HG02981 (cell line): ENCODE measurements around the gene PAFAH1B1.
"Not testable (repeated sequence)": the region's sequence is repeated elsewhere in the genome, so short reads cannot be mapped to it uniquely, and the experiment has no call there.

Experiments
- ATAC-seq: cut with Tn5 transposase; IDR thresholded peaks from one replicate; pipeline ENCODE4 v1.9.1; 2021; ENCODE audit warnings: mild to moderate bottlenecking, moderate library complexity; ENCODE audit not compliant: unreplicated experiment

Gene PAFAH1B1

DNA sequence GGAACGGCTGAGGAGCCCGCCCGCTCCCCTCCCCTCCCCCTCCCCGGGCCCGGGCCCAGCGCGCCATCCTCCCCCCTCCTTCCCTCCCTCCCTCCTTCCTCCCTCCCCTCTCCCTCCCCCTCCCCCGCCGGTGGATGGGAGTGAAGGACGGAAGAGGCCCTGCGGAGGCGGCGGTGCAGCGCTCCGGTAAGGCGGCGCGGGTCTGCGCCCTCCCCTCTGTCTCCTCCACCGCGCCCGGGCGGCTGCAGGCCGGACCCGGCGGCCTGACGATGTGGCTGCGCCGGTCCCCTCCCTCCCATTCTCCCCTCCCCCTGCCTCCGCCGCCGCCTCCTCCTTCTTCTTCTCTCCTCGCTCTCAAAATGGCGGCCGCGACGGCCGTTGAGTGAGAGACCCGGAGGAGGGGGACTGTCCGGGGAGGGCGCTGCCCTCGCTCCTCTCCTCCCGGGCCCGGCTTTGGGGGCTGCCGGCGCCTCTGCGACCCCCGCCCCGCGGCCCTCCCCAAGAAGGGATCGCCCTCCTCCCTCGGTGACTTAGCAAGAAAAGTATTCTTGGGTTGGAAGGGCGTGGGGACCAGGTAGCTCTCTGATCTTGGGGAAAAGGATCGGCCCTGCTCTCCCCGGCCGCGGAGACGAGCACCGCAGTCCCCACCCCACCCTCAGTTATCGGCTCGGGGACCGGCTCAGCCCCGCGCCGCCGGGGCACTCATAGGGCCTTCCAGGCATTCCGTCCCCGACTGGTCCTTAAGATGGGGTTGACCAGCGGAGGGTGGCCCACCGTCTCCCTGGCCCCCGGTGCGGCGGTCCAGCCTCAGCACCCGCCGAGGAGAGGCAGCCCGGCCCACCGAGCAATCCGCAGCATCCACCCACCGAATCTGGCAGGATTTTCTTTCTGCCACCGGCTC, 617 bp downstream of the PAFAH1B1 start:
- peak; percentile 40 for ATAC-seq

- no peak for ATAC-seq
These were observed 1.5 kb downstream of the PAFAH1B1 start for GRCh38 chr17:2594722-2595599.

DNA sequence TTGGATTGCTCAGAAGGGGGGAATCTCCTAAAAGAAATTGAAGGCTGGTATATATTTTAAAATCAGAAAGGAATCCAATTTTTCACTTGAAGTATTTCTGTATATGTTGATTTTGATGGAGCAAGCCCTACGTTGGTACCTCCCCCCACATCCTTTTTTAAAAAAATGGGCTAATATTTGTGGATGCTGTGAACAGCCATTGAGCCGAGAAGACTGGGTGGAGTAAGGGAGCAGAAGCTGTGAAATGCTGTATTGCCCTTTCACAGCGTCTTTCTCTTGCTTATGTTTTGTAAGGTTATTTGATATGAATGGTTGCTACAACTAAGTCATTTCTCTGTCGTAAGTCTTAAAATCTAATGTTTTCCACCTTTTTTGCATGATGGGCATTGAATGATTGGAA, 2.3 kb downstream of the PAFAH1B1 start:
- ATAC-seq: no peak

DNA sequence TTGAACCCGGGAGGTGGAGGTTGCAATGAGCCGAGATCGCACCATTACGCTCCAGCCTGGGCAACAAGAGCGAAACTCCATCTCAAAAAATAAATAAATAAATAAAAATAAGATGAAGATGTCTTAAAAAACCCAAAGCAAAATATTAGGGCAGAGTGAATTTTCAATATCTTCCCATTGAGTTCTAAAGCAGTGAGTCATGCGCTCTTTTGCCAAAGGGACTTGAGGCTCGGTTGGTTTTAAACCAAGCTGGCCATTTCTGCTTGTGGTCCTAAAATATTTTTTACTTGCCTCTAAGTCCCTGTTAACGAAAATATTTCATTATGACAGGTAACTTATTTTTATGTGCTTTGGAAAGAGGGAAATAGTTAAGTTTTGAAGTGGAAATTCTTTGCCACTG, 4.7 kb downstream of the PAFAH1B1 start:
- ATAC-seq: no peak

DNA sequence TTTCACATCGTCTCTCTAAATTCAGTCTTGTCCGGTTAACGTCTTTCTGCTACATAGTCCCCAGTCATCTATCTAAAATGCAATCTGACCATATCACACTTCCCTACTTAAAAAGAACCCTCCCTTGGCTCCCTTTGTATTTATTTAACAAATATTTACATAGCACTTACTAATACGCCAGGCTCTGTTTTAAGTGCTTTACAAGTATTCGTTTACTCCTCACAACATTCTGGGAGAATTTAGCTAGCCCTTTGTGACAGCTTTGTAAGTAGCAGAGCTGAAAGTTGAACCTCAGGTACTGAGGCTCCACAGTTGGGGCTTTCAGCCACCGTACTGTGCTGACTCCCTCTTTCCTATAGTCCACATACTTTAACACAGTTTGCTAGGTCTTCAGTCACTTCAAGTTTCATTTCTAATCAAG, 9.2 kb downstream of the PAFAH1B1 start:
- ATAC-seq: no peak

GRCh38 chr17:2608350-2608913, 15.0 kb downstream of the PAFAH1B1 start:
- no peak for ATAC-seq

DNA sequence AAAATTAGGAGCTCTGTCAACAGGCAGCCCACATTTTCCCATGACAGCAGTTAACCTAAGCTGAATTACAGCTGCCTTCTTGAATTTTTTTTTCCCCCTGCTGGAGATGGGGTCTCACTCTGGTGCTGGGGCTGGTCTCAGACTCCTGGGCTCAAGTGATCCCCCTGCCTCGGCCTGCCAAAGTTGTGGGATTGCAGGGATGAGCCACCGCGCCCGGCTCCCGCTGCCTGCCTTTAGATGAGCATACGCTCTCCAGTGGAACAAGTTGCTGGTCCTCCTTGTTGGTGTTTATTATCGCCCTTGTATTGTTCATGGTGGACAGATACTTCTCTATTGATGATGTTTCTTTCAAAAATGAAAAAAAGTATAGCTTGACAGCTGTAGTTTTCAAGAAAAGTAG, 15.6 kb downstream of the PAFAH1B1 start:
- no peak for ATAC-seq

DNA sequence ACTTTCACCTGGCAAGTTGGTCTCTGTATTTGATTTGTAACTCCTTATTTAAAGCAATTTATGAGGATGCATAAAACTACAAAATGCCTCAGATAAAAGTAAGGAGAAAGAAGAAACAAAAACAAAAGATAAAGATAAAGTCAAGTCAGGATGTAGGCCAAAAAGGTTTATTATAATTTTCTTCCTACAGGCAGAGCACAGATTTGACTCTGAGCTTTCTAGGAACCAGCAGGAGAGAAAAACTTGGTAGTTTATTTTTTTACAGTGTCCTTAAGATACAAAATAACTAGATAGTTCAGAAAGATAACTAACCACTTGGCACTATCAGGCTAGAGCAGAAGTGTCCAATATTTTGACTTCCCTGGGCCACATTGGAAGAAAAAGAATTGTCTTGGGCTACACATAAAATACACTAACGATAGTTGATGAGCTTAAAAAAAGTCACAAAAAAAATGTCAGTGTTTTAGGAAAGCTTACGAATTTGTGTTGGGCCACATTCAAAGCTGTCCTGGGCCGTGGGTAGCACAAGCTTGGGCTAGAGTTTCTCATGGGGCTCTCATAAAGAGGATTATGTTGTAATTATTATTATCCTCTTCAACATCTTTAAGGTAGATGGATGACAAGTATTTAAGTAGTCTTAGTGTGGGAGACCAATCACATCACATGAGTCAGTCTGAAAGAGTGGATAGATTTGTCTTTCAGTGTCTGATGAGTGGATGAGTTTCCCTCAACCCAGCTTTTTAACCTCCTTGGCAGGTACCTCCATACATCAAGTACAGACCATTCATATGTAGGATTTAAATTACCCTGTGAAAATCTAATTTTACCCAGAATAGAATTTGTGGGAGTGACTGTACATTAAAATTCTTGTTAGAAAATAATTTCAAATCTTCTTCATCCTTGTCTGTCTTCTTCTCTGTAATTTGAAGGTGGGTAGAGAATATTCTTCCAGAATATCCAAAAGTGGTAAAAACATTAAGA, 17.0 kb downstream of the PAFAH1B1 start:
- no peak for ATAC-seq

DNA sequence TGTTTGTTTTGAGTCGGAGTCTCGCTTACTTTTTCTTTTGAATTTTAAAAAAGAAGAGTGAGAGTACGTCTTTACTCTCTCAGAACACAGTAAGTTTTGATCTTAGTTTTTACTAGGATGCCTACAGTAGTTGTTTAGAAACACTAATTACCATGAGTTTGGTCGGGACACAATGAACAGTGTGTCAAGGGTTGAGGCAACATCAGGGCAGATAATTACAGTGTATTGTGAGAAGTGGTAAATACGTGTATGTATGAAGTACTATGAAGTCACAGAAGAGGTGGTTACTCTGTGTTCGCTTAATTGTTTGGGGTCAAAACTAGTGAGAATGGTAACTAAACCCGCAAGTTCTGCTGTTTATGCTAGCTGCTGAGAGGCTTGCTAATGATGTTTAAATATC, 18.2 kb downstream of the PAFAH1B1 start:
- ATAC-seq: no peak

GRCh38 chr17:2612630-2613029, 19.2 kb downstream of the PAFAH1B1 start:
- no peak for ATAC-seq

DNA sequence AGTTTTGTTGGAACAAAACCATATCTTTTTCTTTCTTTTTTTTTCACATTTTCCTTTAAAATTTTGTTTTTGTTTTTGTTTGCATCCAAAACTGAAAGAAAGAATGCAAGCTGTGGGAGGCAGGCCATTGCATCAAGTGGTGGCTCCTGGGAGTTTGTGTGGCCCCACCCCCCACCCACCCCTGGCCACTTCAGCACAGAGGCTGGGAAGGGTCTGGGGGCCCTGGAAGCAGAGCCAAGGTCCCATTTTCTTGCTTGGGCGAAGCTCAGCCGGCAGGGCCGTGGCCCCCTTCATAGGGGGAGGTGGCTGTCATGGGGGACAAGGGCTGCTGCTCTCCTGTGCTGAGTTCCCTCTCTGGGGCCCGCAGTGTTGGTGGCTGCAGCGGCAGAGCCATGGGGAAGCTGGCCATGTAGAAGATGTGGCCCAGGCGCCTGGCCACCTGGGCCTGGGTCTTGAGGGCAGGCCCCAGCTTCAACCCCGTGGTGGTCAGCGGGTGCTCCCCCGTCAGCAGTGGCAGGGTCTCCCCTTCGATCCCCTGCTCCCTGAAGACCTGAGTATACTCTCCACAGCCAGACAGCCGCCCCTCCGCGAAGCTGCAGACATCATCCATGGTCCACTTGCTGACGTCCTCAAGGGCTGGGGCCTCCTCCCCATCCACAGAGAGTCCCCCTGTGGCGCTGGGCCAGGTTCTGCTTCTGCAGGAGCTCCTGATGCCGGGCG, 19.8 kb downstream of the PAFAH1B1 start:
- no peak for ATAC-seq

- ATAC-seq: no peak
These were observed 22.4 kb downstream of the PAFAH1B1 start for GRCh38 chr17:2615882-2616281.

DNA sequence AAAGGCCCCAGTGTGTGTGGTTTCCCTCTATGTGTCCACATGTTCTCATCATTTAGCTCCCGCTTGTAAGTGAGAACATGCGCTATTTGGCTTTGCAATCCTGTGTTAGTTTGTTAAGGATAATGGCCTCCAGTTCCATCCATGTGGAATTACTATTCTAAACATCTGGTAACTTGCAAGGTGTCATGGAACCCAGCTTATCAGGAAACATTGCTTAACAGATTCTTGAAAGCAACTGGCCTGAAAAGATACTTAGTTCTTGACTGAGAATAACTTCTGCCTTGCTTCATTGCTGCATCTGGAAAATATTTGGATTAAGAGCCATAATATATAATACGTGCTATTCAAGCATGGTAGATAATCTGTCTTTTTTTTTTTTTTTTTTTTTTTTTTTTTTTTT, 27.8 kb downstream of the PAFAH1B1 start:
- no peak for ATAC-seq

DNA sequence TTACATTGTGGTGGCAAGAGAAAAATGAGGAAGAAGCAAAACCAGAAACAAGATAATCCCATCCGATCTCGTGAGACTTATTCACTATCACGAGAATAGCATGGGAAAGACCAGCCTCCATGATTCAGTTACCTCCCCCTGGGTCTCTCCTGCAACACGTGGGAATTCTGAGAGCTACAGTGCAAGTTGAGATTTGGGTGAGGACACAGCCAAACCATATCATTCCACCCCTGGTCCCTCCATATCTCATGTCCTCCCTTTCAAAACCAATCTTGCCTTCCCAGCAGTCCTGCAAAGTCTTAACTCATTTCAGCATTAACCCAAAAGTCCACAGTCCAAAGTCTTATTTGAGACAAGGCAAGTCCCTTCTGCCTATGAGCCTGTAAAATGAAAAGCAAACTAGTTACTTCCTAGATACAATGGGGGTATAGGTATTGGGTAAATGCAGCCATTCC, 28.5 kb downstream of the PAFAH1B1 start:
- ATAC-seq: not testable (repeated sequence)

GRCh38 chr17:2622721-2623301, 29.4 kb downstream of the PAFAH1B1 start:
- ATAC-seq: not testable (repeated sequence)

DNA sequence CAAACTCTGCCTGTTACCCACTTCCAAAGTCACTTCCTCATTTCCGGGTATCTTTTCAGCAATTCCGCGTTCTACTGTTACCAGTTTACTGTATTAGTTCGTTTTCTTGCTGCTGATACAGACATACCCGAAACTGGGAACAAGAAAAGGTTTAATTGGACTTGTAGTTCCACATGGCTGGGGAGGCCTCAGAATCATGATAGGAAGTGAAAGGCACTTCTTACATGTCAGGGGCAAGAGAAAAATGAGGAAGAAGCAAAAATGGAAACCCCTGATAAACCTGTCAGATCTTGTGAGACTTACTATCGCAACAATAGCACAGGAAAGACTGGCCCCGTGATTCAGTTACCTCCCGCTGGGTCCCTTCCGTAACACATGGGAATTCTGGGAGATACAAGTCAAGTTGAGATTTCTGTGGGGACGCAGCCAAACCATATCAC, 30.9 kb downstream of the PAFAH1B1 start:
- no peak for ATAC-seq

DNA sequence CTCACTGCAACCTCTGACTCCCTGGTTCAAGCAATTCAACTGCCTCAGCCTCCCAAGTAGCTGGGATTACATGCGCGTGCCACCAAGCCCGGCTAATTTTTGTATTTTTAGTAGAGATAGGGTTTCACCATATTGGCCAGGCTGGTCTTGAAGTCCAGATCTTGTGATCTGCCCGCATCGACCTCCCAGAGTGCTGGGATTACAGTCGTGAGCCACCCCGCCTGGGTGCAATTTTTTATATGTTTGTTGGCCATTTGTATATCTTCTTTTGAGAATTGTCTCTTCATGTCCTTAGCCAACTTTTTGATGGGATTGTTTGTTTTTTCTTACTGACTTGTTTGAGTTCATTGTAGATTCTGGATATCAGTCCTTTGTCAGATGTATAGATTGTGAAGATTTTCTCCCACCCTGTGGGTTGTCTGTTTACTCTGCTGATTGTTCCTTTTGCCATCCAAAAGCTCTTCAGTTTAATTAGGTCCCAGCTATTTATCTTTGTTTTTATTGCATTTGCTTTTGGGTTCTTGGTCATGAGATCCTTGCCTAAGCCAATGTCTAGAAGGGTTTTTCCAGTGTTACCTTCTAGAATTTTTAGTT, 33.3 kb downstream of the PAFAH1B1 start:
- ATAC-seq: not testable (repeated sequence)

DNA sequence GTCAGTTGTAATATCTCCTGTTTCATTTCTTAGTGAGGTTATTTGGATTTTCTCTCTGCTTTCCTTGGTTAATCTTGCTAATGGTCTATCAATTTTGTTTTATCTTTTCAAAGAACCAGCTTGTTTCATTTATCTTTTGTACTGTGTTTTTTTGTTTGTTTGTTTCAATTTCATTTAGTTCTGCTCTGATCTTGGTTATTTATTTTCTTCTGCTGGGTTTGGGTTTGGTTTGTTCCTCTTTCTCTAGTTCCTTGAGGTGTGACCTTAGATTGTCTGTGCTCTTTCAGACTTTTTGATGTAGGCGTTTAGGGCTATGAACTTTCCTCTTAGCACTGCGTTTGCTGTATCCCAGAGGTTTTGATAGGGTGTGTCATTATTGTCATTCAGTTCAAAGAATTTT, 35.5 kb downstream of the PAFAH1B1 start:
- ATAC-seq: not testable (repeated sequence)

GRCh38 chr17:2631211-2631610, 37.8 kb downstream of the PAFAH1B1 start:
- ATAC-seq: no peak
